Endothelial cell of umbilical vein (primary cell): Measurements from ENCODE around the gene EPN3. TPM values are rescaled to one million over a fixed set of nuclear protein-coding genes. Genes with fewer than 3 reads are reported as not detected.

Experiments
- BruUV-seq: library from RNA; stranded (reverse); fragments of 400-500 nt; replicated peaks from 2 replicates; lab custom pipeline; 2021; lab: Mats Ljungman, UMichigan
- CTCF ChIA-PET: fragments of 300-600, 350-600 bp; sonication (Branson Sonifier 250); formaldehyde crosslinking; loops from one replicate; lab custom pipeline; 2021; ENCODE audit warnings: antibody characterized with exemption, inconsistent platforms; lab: Charles Lee
- POLR2A ChIA-PET: fragments of 300-600, 350-600 bp; sonication (Branson Sonifier 250); formaldehyde crosslinking; loops from one replicate; lab custom pipeline; 2021; ENCODE audit warnings: antibody characterized with exemption, inconsistent platforms; lab: Charles Lee
- DNase-seq: peaks from one replicate; pipeline ENCODE4 v3.0.0-alpha.2; 2011; ENCODE audit warnings: low read depth, low spot score
- FAIRE-seq: peaks from 2 replicates; lab custom pipeline; 2011; peaks lifted over from hg19 to GRCh38; lab: Jason Lieb, UNC
- H2AFZ ChIP-seq: 2 replicates; pipeline ENCODE4 v1.6.0; 2012; ENCODE audit warnings: low read depth, low read length, control low read depth, inconsistent platforms
- H3K27ac ChIP-seq: 2 replicates; pipeline ENCODE4 v1.5.1; 2011; ENCODE audit warnings: low read depth, mild to moderate bottlenecking, control low read depth, low read length, moderate library complexity; ENCODE audit not compliant: insufficient read depth
- H3K27me3 ChIP-seq, 2 experiments: 2 replicates each; pipeline versions ENCODE4 v1.6.0 to v1.6.1; 2011; ENCODE audit warnings: low read length in 2 of 2, mixed read lengths in 1 of 2; ENCODE audit not compliant: control insufficient read depth in 2 of 2, insufficient read depth in 2 of 2
- H3K36me3 ChIP-seq, 2 experiments: 2 replicates in 1 of 2; 3 replicates in 1 of 2; pipeline ENCODE4 v1.5.1; 2011; ENCODE audit warnings: low read length in 2 of 2, mild to moderate bottlenecking in 1 of 2, moderate library complexity in 1 of 2; ENCODE audit not compliant: control insufficient read depth in 2 of 2, insufficient read depth in 2 of 2; ENCODE audit errors: extremely low read depth in 1 of 2
- H3K4me1 ChIP-seq: 3 replicates; pipeline ENCODE4 v1.5.1; 2011; ENCODE audit warnings: mild to moderate bottlenecking, low read length; ENCODE audit not compliant: control insufficient read depth, insufficient read depth; ENCODE audit errors: extremely low read depth
- H3K4me2 ChIP-seq: 2 replicates; pipeline ENCODE4 v1.6.1; 2011; ENCODE audit warnings: low read length, control low read depth, mixed read lengths; ENCODE audit not compliant: insufficient read depth
- H3K4me3 ChIP-seq, 3 experiments: fragments of 200-600 bp in 1 of 3; sonication (generic), shearing (Covaris generic) in 1 of 3; replicated peaks in 1 of 3; 2 replicates each; pipeline ENCODE4 v1.5.1; 2011 to 2016; ENCODE audit warnings: control low read depth in 3 of 3, low read length in 3 of 3, mild to moderate bottlenecking in 2 of 3, inconsistent platforms in 1 of 3, low read depth in 1 of 3, moderate library complexity in 1 of 3; ENCODE audit not compliant: insufficient read depth in 1 of 3
- H3K79me2 ChIP-seq: 2 replicates; pipeline ENCODE4 v1.6.0; 2012; ENCODE audit warnings: low read length, inconsistent platforms; ENCODE audit not compliant: control insufficient read depth, insufficient read depth
- H3K9ac ChIP-seq: replicated peaks from 2 replicates; pipeline ENCODE3; 2011; ENCODE audit warnings: low read length, control low read depth; ENCODE audit not compliant: insufficient read depth; ENCODE audit errors: extremely low read depth
- H3K9me1 ChIP-seq: replicated peaks from 3 replicates; pipeline ENCODE4 v1.6.0; 2011; ENCODE audit warnings: mild to moderate bottlenecking, low read length; ENCODE audit not compliant: control insufficient read depth, insufficient read depth; ENCODE audit errors: extremely low read depth
- H3K9me3 ChIP-seq: replicated peaks from 2 replicates; pipeline ENCODE4 v1.5.1; 2012; ENCODE audit warnings: low read length, inconsistent platforms; ENCODE audit not compliant: control insufficient read depth, insufficient read depth
- H4K20me1 ChIP-seq: replicated peaks from 2 replicates; pipeline ENCODE3; 2011; ENCODE audit warnings: mild to moderate bottlenecking, low read length; ENCODE audit not compliant: control insufficient read depth, insufficient read depth; ENCODE audit errors: extremely low read depth
- EZH2 ChIP-seq: IDR thresholded peaks from 2 replicates; pipeline ENCODE4 v1.6.1; 2012; ENCODE audit warnings: borderline replicate concordance, low read depth, mild to moderate bottlenecking, moderate library complexity, low read length, inconsistent platforms; ENCODE audit not compliant: severe bottlenecking
- FOS ChIP-seq: IDR thresholded peaks from 2 replicates; pipeline ENCODE4 v1.6.1; 2011; ENCODE audit warnings: mild to moderate bottlenecking, low read length, moderate library complexity, borderline replicate concordance; ENCODE audit not compliant: insufficient read depth
- GATA2 ChIP-seq: IDR thresholded peaks from 2 replicates; pipeline ENCODE4 v1.7.0; 2011; ENCODE audit warnings: low read depth, mild to moderate bottlenecking, moderate library complexity, mixed read lengths, low read length; ENCODE audit not compliant: insufficient read length, insufficient read depth
- JUN ChIP-seq: IDR thresholded peaks from 2 replicates; pipeline ENCODE4 v1.6.1; 2011; ENCODE audit warnings: borderline replicate concordance, low read depth; ENCODE audit not compliant: insufficient read length, insufficient read depth
- MYC ChIP-seq: IDR thresholded peaks from one replicate; pipeline ENCODE4 v1.6.1; 2011; ENCODE audit warnings: mild to moderate bottlenecking, low read depth, low read length
- POLR2A ChIP-seq: IDR thresholded peaks from 2 replicates; pipeline ENCODE4 v1.6.1; 2012; ENCODE audit warnings: low read depth, mild to moderate bottlenecking, control low read depth, low read length
- POLR2AphosphoS5 ChIP-seq: IDR thresholded peaks from 2 replicates; pipeline ENCODE4 v1.6.1; 2012; ENCODE audit warnings: low read depth, mild to moderate bottlenecking, control low read depth, low read length, moderate library complexity; ENCODE audit not compliant: insufficient read depth
- dilution Hi-C: fragments of 300-500 bp; cut with MboI; formaldehyde crosslinking; loops from one replicate; pipeline ENCODE4 v1.15.0; 2019; ENCODE audit warnings: low sequenced_read_pairs; ENCODE audit not compliant: extremely low pct_ligation_motif_present
- intact Hi-C: fragments of 100-400 bp; cut with micrococcal nuclease; formaldehyde crosslinking; loops from one replicate; pipeline ENCODE4 v1.10.0; 2022
- polyA plus RNA-seq, 4 experiments: library from polyadenylated mRNA; depleted of rRNA in 3 of 4; stranded (reverse) in 3 of 4; unstranded in 1 of 4; fragments of >200 nt; gene quantifications; 2 replicates each; pipeline versions ENCODE4 v1.2.1 to v1.2.3, GENCODE V29; 2011 to 2012; ENCODE audit warnings: missing spikeins in 1 of 4
- total RNA-seq: library from RNA; stranded (reverse); gene quantifications from 2 replicates; pipeline ENCODE4 v1.2.3, GENCODE V29; 2021
- TF ChIP-seq, protein P1 (sequence below), 2 donors: IDR thresholded peaks; 1 replicate in 1 of 2; 2 replicates in 1 of 2; pipeline ENCODE4 v1.5.1; 2011; ENCODE audit warnings: low read length in 2 of 2, mild to moderate bottlenecking in 2 of 2, moderate library complexity in 2 of 2, control low read depth in 1 of 2, inconsistent platforms in 1 of 2, low read depth in 1 of 2; ENCODE audit not compliant: insufficient read depth in 1 of 2; ENCODE audit errors: extremely low read depth in 1 of 2
- TF ChIP-seq, protein P2 (sequence below): IDR thresholded peaks from 2 replicates; pipeline ENCODE4 v1.6.1; 2011; ENCODE audit not compliant: insufficient read depth, insufficient read length

EPN3 gene
- total and polyA plus RNA-seq, 2 donors (not counting 3 experiments of a cell fraction or from before 2014, with no cell fraction given), result not detected

- intact Hi-C loops (no loop called here), dilution Hi-C loops (no loop called here)
- Histone ChIP-seq H3K79me2 (no peaks in the 10 kb centered on the region), H3K9me1 (no peaks in the 10 kb centered on the region), H3K36me3 (peaks cover 0 to 3% of the 10 kb centered on the region in 2 experiments), H3K9me3 (no peaks in the 10 kb centered on the region), H3K4me1 (peaks cover 7% of the 10 kb centered on the region), H2AFZ (no peak overlapping the region), H3K27me3 (peaks cover 36 to 44% of the 10 kb centered on the region in 2 experiments), H3K4me2 (no peak overlapping the region), H3K27ac (no peak overlapping the region), H3K4me3 (no peak overlapping the region), H4K20me1 (no peaks in the 10 kb centered on the region), H3K9ac (no peak overlapping the region)
- no peak for FAIRE-seq
- TF ChIP-seq JUN, result no peak
- no peak for TF ChIP-seq FOS
- no peak for TF ChIP-seq GATA2
- no peak for TF ChIP-seq POLR2A
- no peak for TF ChIP-seq POLR2AphosphoS5
- no peak for TF ChIP-seq EZH2
- TF ChIP-seq, protein P1, sequence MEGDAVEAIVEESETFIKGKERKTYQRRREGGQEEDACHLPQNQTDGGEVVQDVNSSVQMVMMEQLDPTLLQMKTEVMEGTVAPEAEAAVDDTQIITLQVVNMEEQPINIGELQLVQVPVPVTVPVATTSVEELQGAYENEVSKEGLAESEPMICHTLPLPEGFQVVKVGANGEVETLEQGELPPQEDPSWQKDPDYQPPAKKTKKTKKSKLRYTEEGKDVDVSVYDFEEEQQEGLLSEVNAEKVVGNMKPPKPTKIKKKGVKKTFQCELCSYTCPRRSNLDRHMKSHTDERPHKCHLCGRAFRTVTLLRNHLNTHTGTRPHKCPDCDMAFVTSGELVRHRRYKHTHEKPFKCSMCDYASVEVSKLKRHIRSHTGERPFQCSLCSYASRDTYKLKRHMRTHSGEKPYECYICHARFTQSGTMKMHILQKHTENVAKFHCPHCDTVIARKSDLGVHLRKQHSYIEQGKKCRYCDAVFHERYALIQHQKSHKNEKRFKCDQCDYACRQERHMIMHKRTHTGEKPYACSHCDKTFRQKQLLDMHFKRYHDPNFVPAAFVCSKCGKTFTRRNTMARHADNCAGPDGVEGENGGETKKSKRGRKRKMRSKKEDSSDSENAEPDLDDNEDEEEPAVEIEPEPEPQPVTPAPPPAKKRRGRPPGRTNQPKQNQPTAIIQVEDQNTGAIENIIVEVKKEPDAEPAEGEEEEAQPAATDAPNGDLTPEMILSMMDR (IDR thresholded peaks at IDR 0.05; ENCODE audit: extremely low read depth in 1 of 2, insufficient read depth in 1 of 2, low read depth in 1 of 2, low read length in 2 of 2), result no peak
- no peak for TF ChIP-seq MYC
- TF ChIP-seq, protein P2, sequence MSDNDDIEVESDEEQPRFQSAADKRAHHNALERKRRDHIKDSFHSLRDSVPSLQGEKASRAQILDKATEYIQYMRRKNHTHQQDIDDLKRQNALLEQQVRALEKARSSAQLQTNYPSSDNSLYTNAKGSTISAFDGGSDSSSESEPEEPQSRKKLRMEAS, result no peak
- CTCF ChIA-PET, result interaction anchor here (1.9 kb wide), 1 partner anchor 59 kb away, joined by 4 read pairs; no protein-coding TSS in a partner anchor
- BruUV-seq, result no TSS peak
- no peak for DNase-seq
- POLR2A ChIA-PET, result no interaction called here
These were observed 26.0 kb downstream of the EPN3 start for GRCh38 chr17:50558581-50558940.
